HG02571 (cell line): ENCODE results near the gene CDNF.

Experiments
- ATAC-seq: cut with Tn5 transposase; IDR thresholded peaks from one replicate; pipeline ENCODE4 v1.9.1; 2021; ENCODE audit warnings: mild to moderate bottlenecking, moderate library complexity; ENCODE audit not compliant: unreplicated experiment

CDNF gene

DNA sequence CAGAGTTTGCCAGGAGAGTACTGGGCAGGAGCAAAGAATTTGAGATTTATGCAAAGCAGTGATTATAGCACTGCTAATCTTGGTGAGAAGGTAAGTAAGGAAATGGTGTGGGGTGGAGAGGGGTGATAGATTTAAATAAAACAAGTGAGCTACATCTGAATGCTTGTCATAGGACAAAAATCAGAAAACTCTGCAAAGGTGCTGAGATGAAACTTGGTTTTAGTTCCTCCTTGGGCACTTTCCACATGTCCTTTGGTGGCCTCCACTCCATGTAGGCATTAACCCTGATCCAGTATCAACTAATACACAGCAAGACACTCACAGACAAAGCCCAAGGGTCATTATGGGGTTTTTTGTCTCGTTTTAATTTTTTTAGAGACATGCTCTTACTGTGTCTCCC, 37.4 kb downstream of the CDNF start:
- no peak for ATAC-seq

GRCh38 chr10:14798636-14799035, 39.2 kb downstream of the CDNF start:
- no peak for ATAC-seq

GRCh38 chr10:14787938-14788337, 49.9 kb downstream of the CDNF start:
- ATAC-seq: no peak

DNA sequence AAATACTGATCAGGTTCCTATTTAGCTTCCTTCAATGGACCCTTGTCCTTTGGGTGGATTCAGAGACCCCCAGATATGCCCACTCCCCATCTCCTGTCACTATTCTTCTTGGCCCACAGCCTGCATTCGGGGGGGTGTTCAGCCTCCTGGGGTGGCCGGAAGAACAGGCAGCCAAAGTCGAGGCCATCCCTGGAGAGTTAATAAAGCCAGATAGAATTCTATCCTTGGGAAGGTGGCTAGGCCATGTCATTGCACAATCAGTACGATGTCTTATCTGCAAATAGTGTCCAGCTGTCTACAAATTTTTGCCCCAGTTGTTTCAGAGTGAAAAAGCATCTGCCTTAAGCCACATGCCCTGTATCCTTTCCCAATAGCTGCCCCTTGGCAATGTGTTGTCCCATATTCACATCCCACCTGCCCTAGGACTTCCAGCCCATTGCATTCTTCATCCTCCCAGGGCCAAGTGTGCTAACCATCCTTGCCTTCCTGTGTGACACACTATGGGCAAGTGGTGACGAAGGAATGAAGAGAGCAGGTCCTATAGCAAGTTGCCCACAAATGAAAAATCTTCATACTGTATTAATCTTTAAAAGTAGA, 53.3 kb downstream of the CDNF start:
- ATAC-seq: no peak

DNA sequence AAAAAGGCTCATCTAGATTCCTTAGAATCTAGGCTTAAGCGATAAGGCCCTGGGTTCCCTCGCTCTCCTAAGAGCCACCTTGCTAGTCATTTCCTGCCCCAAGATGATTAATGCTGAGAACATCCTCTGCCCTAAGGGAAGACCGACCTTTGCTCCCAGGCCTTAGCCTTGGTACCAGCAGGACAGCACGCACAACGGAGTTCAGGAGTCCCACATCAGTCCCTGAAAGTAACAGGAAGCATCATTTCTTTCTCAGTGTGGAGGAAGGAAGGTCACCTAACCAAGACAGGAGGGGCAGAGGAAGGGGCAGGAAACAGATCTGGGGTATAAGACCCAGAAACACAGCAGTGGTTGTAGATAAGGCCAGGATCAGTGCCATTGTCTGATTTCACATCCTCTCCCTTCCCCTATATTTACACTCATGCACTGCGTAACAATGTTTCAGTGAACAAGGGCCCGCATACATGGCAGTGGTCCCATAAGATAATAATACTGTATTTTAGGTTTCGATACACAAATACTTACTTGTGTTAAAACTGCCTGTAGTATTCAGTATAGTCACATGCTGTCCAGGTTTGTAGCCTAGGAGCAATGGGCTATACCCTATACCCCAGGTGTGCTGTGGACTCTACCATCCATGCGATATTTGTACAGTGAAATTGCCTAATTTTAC, 55.0 kb downstream of the CDNF start:
- no peak for ATAC-seq

DNA sequence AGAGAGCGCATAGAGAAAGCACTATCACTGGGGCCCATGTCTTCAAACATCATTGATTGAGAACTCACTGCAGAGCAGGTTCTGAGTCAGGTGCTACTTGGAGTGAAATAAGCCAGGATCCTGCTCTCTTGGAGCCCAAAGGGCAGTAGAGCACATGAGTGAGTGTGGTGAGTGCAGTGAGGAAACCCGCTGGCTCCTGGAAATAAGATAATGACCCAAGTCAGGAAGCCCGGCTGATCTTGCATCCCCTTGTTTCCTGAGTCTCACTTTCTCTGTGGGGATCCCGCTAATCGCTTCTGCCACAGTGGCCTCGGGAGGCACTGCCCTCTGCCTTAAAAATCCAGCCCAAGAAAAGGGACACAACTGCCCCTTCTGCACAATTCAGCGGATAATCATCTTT, 56.1 kb downstream of the CDNF start:
- ATAC-seq: no peak

DNA sequence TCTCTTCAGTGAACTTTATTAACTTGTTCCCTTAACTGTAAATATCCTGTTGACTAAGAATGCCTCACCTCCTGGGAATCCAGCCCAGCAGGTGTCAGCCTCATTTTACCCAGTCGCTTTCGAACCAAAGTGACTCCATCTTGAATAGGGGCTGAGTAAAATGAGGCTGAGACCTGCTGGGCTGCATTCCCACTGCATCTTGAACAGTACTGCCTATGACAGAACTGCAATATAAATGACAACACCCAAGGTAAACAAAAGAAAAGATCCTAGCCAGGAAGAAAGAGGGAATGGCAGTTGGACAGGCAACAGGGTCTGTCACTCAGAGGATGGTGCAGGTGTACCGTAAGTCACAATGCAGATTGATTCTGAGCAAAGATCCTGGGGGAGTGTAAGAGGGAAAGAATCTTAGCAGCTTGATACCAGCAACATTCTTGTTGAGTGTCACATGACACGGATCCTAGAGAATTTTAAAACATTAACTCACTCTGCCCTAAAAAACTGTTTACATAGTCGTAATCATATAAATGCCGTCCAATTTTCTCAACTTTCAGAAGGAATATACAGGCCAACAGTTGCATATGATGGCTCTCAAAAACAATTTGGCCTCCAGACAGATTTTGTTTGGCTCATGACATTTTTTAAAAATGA, 58.7 kb downstream of the CDNF start:
- no peak for ATAC-seq

DNA sequence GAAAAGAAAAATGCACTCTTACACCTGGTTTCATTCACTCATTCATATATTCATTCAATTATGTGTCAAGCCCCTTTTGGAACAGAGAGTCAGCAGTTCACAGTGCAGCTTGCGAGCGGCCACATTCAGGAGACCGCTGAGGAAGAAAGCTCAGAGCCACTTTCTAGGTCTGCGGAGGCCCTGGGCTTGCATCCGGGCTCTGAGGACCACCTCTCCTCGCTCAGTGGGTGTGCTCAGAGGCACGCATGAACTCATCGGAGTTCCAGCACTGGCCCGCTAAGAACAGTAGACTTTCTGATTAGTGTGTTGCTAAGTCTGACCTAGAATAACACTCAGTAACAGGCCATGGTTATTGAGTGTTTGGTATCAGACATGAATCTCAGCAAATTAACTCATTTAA, 61.3 kb downstream of the CDNF start:
- ATAC-seq: no peak

- no peak for ATAC-seq
Observed at GRCh38 chr10:14775656-14776055, 62.2 kb downstream of the CDNF start.

DNA sequence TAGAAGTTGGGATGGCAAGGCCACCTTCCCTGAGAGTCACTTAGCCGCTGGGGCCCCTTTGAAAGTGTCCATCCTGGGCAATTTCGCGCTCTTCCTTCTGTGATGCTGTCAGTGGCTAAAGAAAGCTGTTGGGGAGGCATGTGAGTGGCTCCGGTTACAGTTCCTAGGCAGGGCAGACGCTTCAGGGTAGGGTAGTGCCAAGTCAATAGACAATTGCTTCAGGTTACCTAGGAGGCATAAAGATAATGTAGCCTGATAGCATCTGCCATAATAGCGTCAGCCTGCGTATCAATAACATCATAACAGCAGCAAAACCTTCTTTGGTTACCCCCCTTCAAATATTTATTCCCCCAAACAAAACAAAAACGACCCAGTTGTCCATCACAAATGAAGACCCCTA, 63.0 kb downstream of the CDNF start, which contains the start of gene FAM107B:
TSS of gene FAM107B (minus strand) at position 101 of the 400 bp plus-strand sequence. CDS start 234 bp downstream, outside the sequence.
- no peak for ATAC-seq

DNA sequence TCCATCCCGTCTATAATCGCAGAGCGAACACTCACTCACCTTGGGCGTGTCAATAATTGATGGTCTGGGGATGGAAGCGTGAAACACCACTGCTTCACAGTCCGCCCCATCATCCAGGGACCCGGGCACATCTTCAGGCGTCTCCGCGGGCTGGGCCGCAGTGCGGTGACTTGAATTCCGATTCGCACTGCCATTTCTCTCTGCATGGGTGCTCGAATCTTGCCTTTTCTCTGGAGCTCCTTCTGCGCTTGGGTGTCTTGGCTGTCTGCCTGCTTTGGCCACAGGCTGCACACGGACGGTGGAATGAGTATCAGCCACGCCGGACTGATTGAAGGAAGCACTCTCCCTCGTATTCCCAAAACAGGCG, 63.6 kb downstream of the CDNF start:
- ATAC-seq: no peak

DNA sequence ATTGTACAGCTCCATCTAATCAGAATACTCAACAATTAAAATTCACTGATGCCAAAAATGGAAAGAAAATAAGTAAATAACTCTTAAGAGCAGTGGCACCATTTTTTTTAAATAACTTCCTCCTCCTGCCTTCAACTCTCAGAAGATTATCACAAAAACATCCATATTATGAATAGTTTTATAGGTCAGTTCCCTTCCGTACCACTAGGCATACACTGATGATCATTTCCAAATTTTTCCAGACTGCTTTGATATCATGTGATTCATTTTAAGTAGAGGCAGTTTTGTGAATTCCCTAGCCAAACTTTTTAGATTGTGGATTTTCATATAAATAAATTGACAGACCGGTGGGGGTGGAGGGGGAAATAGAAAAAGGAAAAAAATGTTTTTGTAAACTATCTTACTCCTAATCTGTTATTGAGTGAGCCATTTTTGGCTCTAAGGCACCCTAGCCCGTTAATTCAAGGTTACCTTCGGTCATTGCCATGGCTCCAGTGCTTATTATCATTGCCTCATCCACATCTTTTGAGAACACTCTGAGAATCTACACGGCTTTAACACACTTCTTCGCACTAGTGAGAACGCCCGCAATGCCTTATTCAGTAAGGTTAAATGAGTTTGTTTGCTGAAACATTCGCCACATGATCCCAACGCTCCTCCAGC, 64.2 kb downstream of the CDNF start:
- ATAC-seq: no peak

DNA sequence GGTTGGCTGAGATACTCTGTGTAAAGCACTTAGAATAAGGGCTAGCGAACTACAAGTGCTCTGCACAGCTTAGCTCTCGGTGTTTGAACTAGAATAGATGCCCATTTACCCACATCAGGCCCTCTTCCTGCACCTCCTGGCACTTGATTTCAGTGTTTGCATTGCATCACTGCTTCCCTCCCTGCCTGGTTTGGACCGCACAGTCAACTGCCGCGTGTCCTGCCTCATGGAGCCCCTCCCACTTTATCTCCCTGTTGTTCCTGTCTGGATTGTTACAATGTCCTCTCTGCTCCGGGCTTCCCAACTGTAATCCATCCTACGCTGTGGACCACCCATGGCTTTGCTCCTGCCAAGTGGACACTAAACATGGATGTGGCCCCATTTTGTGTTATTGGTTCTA, 65.4 kb downstream of the CDNF start:
- ATAC-seq: no peak

GRCh38 chr10:14770927-14771326, 66.9 kb downstream of the CDNF start:
- no peak for ATAC-seq
